Epithelial cell of proximal tubule (primary cell): ENCODE measurements around the gene RBFOX2. TPM values are rescaled to one million over a fixed set of nuclear protein-coding genes. Genes with fewer than 3 reads are reported as not detected.

Source experiments
- DNase-seq: peaks from one replicate; pipeline ENCODE4 v3.0.0-alpha.2; 2011; ENCODE audit warnings: low read depth
- H3K4me3 ChIP-seq: 2 replicates; pipeline ENCODE4 v1.5.1; 2011; ENCODE audit warnings: low read depth, mild to moderate bottlenecking, low read length
- total RNA-seq: library from RNA; depleted of rRNA; stranded (reverse); fragments of >200 nt; gene quantifications from 2 replicates; pipeline ENCODE4 v1.2.3, GENCODE V29; 2015
- TF ChIP-seq, protein P1 (sequence below): conservative IDR thresholded peaks from 2 replicates; pipeline ENCODE4 v1.5.1; 2012; ENCODE audit warnings: low read depth, mild to moderate bottlenecking, low read length

Gene RBFOX2
- total RNA-seq, 1 donor from 2014 or later = 67.0 TPM

- no peak for DNase-seq
- no peak overlapping the region for H3K4me3 ChIP-seq
- TF ChIP-seq, protein P1, sequence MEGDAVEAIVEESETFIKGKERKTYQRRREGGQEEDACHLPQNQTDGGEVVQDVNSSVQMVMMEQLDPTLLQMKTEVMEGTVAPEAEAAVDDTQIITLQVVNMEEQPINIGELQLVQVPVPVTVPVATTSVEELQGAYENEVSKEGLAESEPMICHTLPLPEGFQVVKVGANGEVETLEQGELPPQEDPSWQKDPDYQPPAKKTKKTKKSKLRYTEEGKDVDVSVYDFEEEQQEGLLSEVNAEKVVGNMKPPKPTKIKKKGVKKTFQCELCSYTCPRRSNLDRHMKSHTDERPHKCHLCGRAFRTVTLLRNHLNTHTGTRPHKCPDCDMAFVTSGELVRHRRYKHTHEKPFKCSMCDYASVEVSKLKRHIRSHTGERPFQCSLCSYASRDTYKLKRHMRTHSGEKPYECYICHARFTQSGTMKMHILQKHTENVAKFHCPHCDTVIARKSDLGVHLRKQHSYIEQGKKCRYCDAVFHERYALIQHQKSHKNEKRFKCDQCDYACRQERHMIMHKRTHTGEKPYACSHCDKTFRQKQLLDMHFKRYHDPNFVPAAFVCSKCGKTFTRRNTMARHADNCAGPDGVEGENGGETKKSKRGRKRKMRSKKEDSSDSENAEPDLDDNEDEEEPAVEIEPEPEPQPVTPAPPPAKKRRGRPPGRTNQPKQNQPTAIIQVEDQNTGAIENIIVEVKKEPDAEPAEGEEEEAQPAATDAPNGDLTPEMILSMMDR = no peak
Observed at GRCh38 chr22:35888181-35888870, 140.3 kb downstream of the RBFOX2 start.

DNA sequence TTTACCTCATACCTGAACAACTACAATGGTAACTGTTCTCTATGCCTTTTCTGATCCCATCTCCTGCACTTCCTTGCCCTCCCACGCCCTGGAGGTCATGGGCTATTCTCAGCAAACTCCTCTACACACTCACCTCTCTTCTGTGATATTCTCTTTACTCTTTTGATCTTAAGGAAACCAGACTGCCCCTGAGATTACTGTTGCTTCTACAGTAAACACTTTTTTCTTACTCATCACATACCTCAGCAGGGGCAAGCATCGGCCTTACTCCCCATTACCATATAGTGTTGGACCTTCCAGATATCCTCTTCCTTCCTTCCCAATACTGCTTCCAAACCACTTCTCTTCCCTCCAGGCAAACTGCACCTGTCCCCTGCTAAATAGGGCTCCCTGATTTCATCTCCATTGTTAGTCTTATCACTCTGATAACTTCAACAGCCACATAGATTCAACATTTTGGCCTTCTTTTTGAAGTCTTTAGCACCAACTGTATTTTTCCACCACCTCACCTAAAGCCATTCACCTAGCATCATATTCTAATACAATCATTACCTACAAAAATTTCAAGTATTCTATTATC lies 141.2 kb downstream of the RBFOX2 start:
- TF ChIP-seq, protein P1 = no peak
- no peak for DNase-seq
- no peak overlapping the region for H3K4me3 ChIP-seq

DNA sequence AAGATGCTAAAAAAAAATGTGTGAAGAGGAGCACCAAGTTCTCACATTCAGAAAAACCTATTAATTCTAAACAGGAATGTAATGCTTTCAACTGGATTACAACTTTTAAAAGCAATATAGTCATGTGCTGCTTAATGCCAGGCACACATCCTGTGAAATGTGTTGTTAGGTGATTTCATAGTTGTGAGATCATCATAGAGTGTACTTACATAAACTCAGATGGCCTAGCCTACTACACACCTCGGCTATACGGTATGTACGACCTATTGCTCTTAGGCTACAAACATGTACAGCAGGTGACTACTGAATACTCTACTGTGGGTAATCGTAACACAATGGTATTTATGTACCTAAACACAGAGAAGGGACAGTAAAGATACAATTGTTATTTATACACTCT lies 142.3 kb downstream of the RBFOX2 start:
- no peak for DNase-seq
- H3K4me3 ChIP-seq = no peak overlapping the region
- TF ChIP-seq, protein P1 = no peak

DNA sequence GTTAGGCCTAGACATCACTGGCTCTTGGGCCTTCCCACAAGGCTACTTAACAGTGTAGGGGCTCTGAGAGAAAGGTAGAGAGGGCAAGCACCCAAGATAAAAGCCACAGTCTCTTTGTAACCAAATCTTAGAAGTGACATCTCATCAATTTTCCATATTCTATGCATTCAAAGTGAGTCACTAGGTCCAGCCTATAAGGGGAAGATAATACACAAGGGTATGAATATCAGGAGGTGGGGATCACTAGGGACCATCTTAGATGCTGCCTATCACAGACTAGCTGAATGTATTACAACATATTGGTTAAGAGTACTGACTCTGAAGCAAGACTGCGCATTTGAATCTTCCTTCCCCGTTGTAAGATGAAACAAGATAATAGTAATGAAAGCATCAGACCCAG lies 144.1 kb downstream of the RBFOX2 start:
- DNase-seq = no peak
- TF ChIP-seq, protein P1 = no peak
- H3K4me3 ChIP-seq = no peak overlapping the region

- no peak for DNase-seq
- TF ChIP-seq, protein P1 = no peak
- no peak overlapping the region for H3K4me3 ChIP-seq
Observed at GRCh38 chr22:35883031-35883620, 145.5 kb downstream of the RBFOX2 start.

DNA sequence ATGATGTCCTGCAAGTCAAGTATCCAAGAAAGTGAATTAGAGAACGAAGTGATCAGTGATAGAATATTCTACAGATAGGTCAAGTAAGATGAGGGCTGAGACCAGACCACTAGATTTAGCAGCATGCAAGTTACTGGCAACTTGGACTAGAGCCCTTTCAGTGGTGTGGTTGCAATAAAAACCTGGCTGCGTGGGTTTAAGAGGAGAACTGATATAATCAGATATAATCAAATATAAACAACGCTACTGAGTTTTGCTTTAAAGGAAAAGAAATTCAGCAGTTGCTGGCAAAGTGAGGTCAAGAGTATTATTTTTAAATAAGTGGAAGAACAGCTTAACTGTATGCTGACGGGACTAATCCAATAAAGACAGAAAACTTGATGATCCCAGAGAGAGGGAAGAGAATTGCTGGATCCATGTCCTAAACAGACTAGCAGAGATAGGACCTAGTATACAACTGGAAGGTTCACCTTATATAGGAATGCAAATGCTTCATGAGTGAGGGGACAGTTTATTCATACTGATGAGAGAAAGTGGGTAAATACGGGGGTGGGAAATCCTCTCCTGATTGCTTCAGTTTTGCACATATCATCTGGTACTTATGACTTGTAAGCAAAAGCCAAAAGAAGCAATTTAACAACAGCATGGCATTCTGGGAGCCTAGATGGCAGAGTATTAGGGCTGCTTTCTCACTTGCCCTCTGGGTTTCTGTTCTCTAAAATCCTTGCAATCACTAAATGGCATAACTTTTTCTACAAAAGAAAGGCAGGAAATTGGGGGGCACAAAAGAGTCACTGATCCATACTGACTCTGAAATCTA lies 146.2 kb downstream of the RBFOX2 start:
- TF ChIP-seq, protein P1 = no peak
- no peak overlapping the region for H3K4me3 ChIP-seq
- DNase-seq = no peak
